NOMO-1 treated with DMSO at 0.1 percent for 48 hours (cell line): Measurements from ENCODE around the gene MANSC4.
A peak's percentile ranks its signal among the peaks of the same experiment; 100 is the strongest.

Experiments
- DNase-seq: peaks from one replicate; lab custom pipeline; 2025; ENCODE audit not compliant: unreplicated experiment; lab: John Stamatoyannopoulos, UW

The MANSC4 gene

GRCh38 chr12:27801630-27802029 is 21.6 kb upstream of the MANSC4 start:
- no peak for DNase-seq

GRCh38 chr12:27800819-27801218 is 20.8 kb upstream of the MANSC4 start:
- DNase-seq: no peak

- no peak for DNase-seq
Observed at GRCh38 chr12:27797301-27798025, 17.4 kb upstream of the MANSC4 start.

GRCh38 chr12:27796128-27796527 is 16.1 kb upstream of the MANSC4 start:
- no peak for DNase-seq

- DNase-seq: no peak
Observed at GRCh38 chr12:27794818-27795584, 15.0 kb upstream of the MANSC4 start.

GRCh38 chr12:27790179-27790578 is 10.1 kb upstream of the MANSC4 start:
- no peak for DNase-seq

- no peak for DNase-seq
Observed at GRCh38 chr12:27787559-27787958, 7.5 kb upstream of the MANSC4 start.

- DNase-seq: peak; percentile 52
Observed at GRCh38 chr12:27785882-27786570, 6.0 kb upstream of the MANSC4 start.

GRCh38 chr12:27782481-27782880 is 2.4 kb upstream of the MANSC4 start:
- no peak for DNase-seq

GRCh38 chr12:27781680-27782079 is 1.6 kb upstream of the MANSC4 start:
- DNase-seq: no peak

GRCh38 chr12:27780612-27781408 is 774 bp upstream of the MANSC4 start:
- no peak for DNase-seq

GRCh38 chr12:27779416-27779919 is 568 bp downstream of the MANSC4 start:
- DNase-seq: no peak

- DNase-seq: no peak
Observed at GRCh38 chr12:27778206-27778605, 1.8 kb downstream of the MANSC4 start.

- DNase-seq: no peak
Observed at GRCh38 chr12:27777141-27777540, 2.9 kb downstream of the MANSC4 start.

- DNase-seq: no peak
Observed at GRCh38 chr12:27772328-27773049, 7.5 kb downstream of the MANSC4 start.

- DNase-seq: peak; percentile 38
Observed at GRCh38 chr12:27771481-27772327, 8.3 kb downstream of the MANSC4 start.

- no peak for DNase-seq
Observed at GRCh38 chr12:27769142-27769673, 10.8 kb downstream of the MANSC4 start.

GRCh38 chr12:27766587-27766986 is 13.4 kb downstream of the MANSC4 start:
- no peak for DNase-seq

- no peak for DNase-seq
Observed at GRCh38 chr12:27762757-27763156, 17.3 kb downstream of the MANSC4 start.
